Dedifferentiated amniotic fluid mesenchymal stem cell (primary cell): ENCODE measurements around the gene CDH13.

Experiments
- DNase-seq: peaks from one replicate; pipeline ENCODE4 v3.0.0-alpha.2; 2016; ENCODE audit errors: extremely low spot score

Gene CDH13

DNA sequence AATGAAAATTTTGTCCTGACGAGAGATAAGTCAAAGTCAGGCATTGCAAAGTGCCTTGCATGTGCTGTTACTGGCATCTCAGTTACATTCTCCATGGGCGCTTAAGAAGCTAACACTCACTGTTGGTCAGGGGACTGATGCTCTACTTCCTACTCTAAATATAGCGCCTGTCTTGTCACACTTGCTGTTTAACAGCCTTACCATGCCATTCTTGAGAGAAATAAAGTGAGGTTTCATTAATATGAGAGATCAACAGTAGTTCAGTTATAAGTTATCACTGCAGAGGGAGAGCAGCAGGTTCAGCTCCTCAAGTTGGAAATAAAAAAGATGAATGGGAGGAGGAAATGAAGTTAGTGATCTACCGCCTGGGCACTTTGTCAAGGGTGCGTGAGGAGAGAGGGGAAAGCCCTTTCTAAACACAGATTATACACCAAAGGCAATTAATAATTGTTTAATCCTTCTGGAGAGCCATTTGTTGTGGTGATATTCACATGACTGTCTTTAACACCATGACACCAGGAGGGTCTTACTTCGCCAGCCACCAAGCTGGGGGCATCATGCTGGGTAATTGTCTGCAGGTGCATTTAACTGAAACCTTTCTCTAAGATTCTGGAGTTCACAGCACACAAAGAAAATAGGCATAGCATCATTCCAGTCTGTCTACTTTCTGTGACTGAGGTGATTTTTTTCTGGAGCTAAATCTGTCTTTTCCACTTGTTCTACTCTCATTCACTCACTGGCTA lies 612.4 kb downstream of the CDH13 start:
- no peak for DNase-seq

DNA sequence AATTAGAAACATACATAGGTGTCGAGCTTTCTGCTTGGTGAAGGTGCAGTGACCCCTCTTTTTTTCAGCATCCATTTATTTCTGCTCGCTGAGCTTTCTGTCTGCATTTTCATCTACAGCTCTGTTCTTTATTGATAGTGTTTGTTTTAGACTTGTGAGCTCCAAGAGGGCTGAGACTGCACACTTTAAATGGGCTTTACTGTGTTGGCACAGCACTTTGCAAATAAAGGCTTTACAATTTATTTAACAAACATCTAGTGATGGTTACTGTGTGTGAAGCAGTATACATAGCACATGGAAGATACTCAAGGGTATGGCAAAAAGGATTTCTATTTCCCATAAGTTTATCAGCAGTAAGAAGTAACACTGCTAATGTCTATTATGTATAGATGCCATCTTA lies 617.3 kb downstream of the CDH13 start:
- no peak for DNase-seq

DNA sequence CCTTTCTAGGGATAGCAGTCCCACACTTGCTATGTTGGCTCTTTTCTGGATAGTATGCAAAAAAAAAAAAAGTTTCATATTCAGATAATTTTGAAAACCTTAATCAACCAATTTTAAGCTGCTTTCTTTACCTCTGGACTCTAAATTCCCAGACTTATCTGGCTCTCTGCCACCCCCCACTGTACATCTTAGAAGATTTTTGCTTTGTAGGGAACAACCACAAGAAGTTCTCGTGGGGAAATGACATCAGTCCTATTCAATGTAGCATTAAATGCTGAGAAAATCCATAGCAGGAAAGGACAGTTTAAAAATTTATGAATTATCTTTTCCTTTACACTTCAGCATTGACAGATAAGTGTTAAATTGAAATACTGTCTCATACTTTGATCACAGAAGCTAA lies 618.3 kb downstream of the CDH13 start:
- no peak for DNase-seq

DNA sequence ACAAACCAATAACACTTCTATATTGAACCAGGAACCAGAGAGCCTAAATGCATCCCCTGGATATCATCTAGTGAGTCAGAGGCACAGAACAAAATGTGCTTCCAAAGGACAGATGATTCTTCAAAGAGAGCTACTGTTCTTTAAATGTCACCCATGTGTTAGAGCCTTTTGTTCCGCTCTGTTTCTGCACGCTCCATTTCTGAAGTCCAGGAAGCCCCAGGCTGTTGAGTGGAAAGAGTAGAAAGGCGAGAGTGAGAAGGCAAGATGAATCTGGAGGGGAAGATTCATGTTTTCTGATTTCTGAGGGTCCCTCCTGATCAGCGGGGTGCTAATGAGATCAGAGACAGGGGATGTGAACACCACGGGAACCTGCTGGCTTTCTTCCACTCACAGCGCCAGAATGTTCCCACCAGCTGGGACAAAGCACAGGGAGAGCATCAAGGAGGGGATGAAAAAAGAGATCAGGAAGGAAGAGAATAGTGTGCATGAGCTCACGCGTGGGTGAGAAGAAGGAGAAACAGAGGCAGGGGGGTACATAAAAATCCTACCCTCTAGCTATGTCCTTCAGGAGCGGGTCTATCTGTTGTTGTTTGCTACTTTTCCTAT lies 621.1 kb downstream of the CDH13 start:
- no peak for DNase-seq

DNA sequence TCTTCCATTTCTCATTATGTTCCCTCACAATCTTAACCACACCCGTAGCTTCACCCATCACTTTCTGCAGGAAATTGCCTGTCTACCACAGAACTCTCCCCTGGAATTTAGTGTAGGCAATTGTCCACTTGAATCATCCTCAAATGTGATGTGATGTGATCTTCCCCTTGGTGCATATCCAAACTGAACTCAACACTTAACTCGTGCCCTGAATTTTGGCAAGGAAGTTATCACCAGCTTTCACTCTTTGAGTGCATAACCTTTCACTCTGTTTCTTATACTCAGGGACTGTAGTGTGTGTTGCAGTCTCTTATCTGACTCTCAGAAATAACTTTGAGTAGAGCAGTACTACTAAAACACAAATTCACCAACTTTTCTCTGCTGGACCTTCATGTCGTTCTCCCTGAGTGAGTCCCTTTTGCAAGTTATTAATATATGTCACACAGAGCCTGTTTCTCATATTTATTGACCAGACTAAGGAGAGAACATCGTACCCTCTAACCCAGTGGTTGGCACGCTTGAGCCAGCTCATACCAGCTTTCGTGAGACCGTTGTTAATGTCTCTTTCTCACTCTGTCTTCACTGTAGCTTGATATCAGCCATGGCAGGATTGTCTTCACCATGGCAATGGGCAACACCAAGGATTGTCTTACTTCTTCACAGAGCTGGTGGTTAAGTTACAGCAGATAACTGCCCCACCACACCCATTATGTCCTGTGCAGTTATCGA lies 622.1 kb downstream of the CDH13 start:
- DNase-seq, result no peak

DNA sequence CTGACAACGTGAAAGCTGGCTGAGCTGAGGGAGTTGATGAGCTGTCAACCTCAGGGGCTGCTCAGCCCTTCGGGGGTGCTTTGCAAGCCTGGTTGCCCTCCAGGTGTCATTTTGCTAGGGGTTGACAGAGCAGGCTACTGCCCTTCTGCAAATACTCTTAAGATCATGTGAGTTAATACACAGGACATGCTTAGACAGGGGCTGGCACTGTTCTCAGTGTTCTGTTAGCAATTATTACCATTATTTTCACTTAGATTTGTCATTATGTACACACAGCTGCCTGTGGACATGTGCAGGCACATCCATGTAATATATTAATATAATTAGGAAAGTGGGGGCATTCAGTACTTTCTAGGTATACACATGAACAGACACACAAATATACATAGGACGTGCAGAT lies 626.8 kb downstream of the CDH13 start:
- DNase-seq, result no peak

DNA sequence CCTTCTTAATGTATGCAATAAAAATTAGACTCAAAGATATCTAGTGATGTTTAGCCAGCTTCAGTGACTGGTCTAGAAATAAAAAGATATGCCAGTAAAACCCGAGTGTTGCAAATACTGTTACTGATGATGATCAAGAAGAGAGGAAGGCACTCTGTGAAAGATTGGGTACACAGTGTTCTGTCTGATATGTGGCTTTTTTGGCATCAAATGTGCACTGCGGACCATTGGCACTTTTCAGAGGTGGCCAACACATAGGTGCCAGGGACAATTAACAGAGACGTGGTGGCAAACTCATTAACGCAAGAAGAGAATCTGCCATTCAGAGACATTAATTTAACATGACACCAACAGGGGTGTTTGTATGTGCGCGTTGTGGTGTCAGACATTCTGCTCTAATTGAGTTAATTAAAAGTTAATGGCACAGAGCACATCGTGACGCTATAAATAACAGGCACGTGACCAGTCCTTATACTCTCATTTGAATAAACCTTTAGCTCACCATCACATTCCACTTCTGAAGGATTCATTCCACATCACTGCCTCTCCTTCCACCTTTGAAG lies 631.7 kb downstream of the CDH13 start:
- no peak for DNase-seq

DNA sequence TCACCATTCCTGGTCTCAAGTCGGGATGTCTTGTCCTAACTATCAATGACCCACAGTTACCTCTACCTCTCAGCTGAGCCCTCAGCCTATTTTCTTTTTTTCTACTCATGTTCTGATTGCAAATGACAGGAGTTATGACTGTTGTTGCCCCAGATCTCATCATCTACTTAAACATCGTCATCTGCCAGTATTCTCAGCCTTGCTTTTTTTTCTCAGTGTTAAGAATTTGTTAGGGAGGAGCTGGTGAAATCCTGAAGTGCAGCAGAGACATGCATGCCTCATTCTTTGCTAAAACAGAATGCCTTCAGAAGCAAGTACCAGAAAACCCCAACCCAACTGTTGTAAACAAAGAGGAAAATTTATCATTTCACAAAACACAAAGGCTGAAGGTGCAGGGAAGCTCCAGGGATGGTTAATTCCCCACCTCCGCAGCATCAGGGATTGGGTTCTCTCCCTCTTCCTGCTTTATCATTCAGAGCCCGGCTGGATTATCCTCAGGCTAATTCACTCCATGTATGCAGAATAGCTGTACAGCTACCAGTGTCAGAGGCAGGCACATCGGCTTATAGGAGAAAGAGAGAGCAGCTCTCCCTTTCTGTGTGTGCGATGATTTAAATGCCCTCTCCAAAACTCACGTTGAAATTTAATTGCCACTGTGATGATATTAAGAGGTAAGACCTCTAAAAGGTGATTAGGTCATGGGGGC lies 640.2 kb downstream of the CDH13 start:
- DNase-seq, result no peak

DNA sequence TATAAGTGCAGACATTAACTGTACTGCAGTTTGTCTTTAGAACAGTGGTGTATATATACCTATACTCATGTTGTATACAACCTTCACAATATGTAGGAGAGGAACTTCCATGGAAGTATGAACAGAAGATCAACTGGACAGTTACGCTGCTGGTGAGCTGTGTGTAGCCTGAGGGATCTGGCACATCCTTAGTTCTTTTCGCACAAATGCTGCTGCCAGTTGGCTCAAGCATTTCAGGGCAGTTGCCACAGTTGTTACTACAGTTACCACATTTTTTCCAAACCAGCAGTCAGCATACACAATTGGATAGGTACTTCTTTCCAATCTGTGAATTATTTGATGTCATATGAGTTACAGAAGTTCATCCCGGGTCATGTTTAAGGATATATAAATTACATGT lies 641.4 kb downstream of the CDH13 start:
- no peak for DNase-seq

DNA sequence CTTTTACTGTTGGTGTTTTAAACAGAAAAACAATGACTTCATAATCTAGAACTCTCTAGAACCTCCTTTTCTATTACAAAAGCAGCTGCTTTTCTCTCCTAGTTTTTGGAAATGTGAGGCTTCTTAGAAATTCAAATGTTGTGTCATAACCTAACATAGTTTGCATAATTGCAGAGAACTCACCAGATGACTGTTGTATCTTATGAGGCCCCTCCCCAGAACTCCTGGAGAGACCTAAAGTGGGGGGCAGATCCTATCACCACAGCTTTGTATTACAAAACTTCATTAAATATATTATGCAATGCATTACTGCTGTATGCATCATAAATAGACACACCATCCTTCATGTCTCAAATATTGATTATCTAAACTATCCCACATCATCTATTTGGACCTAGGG lies 642.3 kb downstream of the CDH13 start:
- DNase-seq, result no peak

DNA sequence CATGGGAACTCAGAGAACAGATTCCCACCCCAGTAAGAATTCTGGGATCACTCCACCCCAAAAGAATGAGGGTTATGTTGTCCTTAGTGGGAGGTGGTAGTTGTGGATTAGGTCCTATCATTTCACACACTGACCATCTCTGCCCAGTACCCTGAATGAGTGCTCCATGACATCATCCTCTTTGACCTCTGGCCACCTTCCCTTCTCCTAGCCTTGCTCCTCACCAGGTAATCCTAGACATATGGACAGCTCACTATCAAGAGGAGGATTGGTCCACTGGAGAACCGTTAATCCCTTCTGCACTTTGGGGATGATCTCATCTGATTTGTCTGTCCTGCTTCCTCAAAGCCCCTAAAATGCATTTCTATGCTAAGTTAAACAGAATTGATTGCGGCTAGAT lies 642.8 kb downstream of the CDH13 start:
- DNase-seq, result no peak

DNA sequence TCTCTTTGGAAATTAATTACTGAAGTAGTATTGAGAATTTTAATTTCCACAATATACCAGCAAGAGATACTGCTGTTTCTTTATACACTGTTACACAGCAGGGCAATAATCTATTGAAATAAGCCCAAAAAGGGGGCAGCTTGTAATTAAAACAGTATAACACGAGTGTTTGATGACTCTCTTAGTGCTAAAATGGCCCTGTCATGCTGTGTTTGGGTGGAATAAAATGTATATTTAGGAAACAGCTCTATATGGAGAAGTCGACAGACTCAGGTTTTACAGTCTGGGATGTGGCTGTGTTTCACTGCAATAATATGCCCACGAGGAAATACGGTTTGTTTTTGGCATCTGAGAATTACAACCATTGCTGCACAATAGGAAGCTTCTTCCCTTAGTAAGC lies 643.3 kb downstream of the CDH13 start:
- DNase-seq, result no peak

DNA sequence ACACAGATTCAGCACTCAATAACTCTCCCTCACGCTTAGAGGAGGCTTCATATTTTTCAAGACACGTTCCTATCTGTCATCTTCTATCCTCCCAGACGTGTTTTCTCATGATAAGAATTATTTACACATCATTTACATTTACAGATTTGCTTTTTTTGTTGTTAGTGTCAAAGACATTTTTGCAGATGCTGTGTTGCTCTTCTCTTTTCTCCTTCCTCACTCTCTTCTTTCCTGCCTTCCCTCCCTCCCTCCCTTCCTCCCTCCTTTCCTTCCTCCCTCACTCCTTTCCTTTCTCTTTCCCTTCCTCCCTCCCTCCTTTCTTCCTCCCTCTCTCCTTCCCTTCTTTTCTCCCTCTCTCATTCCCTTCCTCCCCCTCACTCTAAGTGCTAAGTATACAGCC lies 643.9 kb downstream of the CDH13 start:
- no peak for DNase-seq

DNA sequence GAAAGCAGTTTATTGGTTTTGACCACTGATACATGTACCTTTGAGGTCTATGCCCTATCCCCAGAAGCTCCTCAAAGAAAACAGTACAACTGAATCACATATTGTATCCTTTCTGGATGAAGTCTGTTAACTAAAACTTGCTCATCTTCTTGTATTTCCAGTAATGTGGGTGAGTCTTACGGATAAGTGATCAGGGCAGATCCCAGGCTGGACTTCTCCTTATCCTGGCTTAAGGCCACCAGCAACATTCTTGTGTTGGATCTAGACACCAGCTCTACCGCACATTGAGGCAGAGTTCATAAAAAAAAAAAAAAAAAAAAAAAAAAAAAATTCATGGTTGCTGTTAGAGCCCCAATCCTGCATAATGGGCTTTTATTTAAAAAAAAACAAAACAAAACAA lies 644.4 kb downstream of the CDH13 start:
- DNase-seq, result no peak

DNA sequence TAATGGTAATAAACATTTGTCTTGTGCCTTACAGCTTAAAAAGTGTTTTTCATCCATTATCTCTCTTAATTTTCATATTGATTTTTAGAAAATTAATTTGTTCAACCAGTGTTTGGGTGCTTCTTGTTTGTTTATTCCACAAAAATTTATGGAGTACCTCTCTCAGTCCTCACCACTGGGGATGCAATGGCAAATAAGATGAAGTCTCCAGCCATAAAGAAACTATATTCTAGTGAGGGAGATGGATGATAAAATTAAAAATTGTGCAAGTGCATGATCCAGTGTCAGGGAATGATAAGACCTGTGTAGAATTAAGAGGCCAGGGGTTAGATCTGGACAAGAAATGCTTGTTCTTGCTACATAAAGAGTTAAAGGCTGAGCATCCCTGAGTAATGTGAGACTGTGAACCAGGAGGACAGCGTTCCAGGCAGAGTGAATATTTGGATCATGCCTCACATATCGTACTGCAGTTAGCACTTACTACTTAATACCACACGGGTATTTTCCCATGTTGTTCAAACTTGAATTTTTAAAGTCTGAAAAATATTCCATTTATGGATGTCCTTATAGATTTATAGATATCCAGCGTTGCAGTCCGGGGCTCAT lies 645.3 kb downstream of the CDH13 start:
- no peak for DNase-seq

DNA sequence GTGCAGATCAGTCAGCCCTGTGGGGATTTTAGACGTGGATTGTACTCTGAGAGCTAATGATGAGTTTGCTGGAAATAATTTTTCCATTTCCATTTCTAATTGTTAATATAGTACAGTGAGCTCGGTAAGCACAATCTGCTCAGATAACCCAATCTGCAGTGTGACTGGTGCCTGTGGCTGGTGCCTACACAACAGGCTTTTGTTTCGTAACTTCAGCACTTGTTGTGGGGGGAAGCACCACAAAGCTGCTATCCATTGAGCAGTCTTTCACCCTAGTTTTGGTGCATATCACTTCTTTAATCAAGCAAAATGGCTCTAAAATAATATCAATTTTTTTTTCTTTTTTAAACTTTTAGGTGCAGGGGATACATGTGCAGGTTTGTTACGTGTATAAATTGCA lies 646.1 kb downstream of the CDH13 start:
- DNase-seq, result no peak

DNA sequence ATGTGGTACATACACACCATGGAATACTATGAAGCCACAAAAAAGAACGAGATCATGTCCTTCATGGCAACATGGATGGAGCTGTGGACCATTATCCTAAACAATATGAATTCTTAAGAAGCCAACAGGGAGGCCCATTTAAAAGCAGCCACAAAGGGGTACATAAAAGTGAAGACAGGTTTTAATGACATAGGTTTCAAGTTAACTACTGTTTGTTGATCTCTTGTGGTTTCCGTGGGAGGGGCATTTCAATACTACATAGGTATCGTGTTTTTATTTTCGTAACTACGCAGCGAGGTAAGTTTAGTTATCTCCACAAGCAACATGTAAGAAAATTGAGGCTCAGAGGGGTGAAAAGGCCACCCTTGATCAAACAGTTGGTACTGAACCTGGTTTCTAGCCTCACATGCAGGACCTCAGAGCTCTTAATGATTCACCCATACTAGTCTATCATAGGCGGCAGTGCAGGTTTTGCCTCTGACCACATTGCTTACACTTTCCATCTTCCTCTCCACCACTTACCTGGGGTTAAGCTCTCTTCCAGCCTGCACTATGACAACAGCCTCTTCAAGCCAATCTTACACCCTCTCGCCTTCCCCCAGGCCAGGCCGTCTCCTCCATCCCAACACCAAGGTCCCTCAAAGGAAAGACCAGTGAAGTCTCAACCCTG lies 646.9 kb downstream of the CDH13 start:
- no peak for DNase-seq

DNA sequence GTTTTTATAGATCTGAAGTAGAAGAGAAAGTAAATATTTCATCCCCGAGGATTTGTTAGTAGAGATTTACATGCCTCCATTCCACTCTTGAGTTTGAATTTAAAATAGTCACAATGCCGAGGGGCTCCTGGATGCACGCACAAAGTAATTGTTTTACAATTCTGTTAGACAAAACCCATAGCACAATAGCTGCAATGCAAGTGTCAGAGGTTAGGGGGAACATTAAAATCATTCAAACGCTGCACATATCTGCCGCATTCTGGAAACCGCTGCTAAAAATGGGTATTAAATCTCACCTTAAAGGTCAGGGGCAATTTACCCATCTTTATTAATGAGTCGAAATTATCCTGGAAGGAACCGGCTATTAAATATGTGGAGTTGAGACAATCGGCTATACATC lies 652.5 kb downstream of the CDH13 start:
- DNase-seq, result no peak

DNA sequence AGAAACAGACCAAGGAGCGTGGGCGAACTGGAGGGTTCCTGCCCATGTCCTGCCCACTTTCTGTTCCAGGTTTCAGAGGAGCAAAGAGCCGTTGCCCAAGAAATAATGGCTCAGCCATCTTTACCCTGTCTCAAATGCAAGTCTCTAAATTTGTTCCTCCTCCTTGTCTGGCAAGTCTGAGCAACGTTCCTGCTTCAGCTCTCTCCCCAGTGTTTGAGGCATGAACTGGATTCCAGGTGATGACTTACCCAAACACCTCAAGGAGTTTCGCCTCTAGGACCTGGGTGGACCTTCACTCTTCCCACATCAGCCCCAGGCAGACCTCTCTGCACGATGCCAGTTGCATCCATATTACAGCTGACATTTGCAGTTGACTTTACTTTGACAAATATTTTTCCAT lies 659.2 kb downstream of the CDH13 start:
- no peak for DNase-seq

DNA sequence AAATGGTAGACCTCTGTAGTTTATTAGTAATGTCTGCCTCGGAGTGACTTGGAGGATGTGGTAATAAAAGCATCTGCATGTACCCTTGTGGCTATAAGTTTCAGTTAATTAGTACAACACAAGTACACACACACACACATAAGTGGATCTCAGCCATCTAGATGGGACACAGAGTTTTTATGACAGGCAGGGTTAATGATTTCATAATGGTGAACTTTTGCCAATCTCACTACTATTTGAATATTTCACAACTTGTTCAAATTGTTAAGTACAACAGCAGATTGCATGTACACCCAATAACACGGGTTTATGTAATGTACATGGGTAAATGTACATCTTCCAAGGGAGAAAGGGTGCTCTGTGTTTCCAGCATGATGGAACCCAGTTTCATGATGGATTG lies 669.7 kb downstream of the CDH13 start:
- DNase-seq, result no peak

DNA sequence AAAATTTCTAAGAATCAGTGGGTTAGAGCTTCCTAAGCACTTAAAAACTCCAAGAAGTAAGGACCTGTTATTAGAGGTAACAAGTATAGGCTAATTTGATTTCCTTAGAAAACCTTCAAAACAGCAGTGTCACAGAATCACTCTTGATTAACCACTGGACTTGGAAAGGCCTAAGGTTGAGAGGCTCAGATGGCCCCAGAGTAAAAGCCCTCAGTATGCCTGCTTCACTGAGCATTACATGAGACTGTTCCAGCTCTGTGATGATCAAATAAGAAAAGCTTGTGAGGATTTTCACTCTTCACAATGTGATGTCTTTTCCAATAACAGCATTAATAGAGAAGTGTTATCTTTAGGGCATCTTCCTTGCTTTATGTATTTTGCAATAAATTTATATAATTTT lies 671.8 kb downstream of the CDH13 start:
- DNase-seq, result no peak
